Measurements from ENCODE around the gene ETS2.

The ETS2 gene

GRCh38 chr21:38807441-38807871 lies 1.7 kb downstream of the ETS2 start:
- no peak overlapping the region for H3K9ac ChIP-seq (ENCODE audit: low read length)
- no peaks in the 10 kb centered on the region for H3K79me2 ChIP-seq (ENCODE audit: low read length)
- H3K4me1 ChIP-seq (ENCODE audit: low read length): 0 out of 2 replicates have a peak, but pooled peaks cover 5% of the 10 kb centered on the region

DNA sequence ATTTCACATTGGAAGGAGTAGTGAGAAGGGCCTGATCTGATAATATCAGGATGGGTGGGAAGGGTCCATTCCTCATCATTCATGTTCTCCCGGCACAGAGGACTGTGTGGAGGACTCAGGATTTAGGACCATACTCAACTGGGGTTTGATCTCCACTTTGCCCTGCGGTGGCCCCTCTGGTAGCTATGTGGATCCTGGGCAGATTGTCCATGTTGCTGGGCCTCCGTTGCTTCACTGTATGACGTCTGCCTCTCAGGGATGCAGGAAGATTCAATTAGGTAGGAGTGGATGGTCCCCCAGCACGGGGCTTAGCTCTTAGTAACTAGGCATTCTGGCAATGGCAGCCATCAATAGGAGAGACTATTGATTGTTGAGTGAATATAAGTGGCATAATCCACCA lies 2.3 kb downstream of the ETS2 start:
- Histone ChIP-seq H4K20me1 (ENCODE audit: insufficient read depth, low read length) (no peaks in the 10 kb centered on the region), H3K9me3 (replicated peaks; ENCODE audit: insufficient read depth, low read length) (no peaks in the 10 kb centered on the region), H3K79me2 (ENCODE audit: low read length) (no peaks in the 10 kb centered on the region), H2AFZ (ENCODE audit: low read length) (no peak overlapping the region), H3K36me3 (replicated peaks; ENCODE audit: insufficient read depth, low read length) (no peaks in the 10 kb centered on the region), H3K4me2 (ENCODE audit: low read depth, low read length) (no peak overlapping the region), H3K27ac (ENCODE audit: low read length) (no peak overlapping the region), H3K9me2 (replicated peaks; ENCODE audit: insufficient read depth, low read length) (no peaks in the 10 kb centered on the region), H3F3A (ENCODE audit: insufficient read depth, low read length) (no peaks in the 10 kb centered on the region), H3K27me3 (replicated peaks; ENCODE audit: insufficient read depth, low read length) (peaks cover 44% of the 10 kb centered on the region), H3K4me1 (ENCODE audit: low read length) (0 out of 2 replicates have a peak, but pooled peaks cover 5% of the 10 kb centered on the region), H3K9ac (ENCODE audit: low read length) (no peak overlapping the region), H3K4me3 (ENCODE audit: low read length) (no peak overlapping the region)
- TF ChIP-seq CTCF (IDR thresholded peaks at IDR 0.05; ENCODE audit: low read length): no peak
- no peak for TF ChIP-seq EZH2 (optimal IDR thresholded peaks at IDR 0.05; ENCODE audit: low read depth, low read length)
- no peak for TF ChIP-seq EZH2phosphoT487 (IDR thresholded peaks at IDR 0.05; ENCODE audit: low read length)
- no peak for DNase-seq

More at GRCh38 chr21:38807441-38807871, 1.7 kb downstream of the ETS2 start:
- no peaks in the 10 kb centered on the region for H3K36me3 ChIP-seq (replicated peaks; ENCODE audit: insufficient read depth, low read length)
- no peaks in the 10 kb centered on the region for H3K9me2 ChIP-seq (replicated peaks; ENCODE audit: insufficient read depth, low read length)
- no peak overlapping the region for H3K4me2 ChIP-seq (ENCODE audit: low read depth, low read length)
- no peak overlapping the region for H2AFZ ChIP-seq (ENCODE audit: low read length)
- DNase-seq: no peak
- H3K4me3 ChIP-seq (ENCODE audit: low read length): no peak overlapping the region
- H3F3A ChIP-seq (ENCODE audit: insufficient read depth, low read length): no peaks in the 10 kb centered on the region
- no peak for TF ChIP-seq CTCF (IDR thresholded peaks at IDR 0.05; ENCODE audit: low read length)
- no peak for TF ChIP-seq EZH2 (optimal IDR thresholded peaks at IDR 0.05; ENCODE audit: low read depth, low read length)
- no peak for TF ChIP-seq EZH2phosphoT487 (IDR thresholded peaks at IDR 0.05; ENCODE audit: low read length)
- peaks cover 49% of the 10 kb centered on the region for H3K27me3 ChIP-seq (replicated peaks; ENCODE audit: insufficient read depth, low read length)
- H3K27ac ChIP-seq (ENCODE audit: low read length): no peak overlapping the region
- no peaks in the 10 kb centered on the region for H4K20me1 ChIP-seq (ENCODE audit: insufficient read depth, low read length)
- no peaks in the 10 kb centered on the region for H3K9me3 ChIP-seq (replicated peaks; ENCODE audit: insufficient read depth, low read length)

- no peaks in the 10 kb centered on the region for H3K36me3 ChIP-seq (replicated peaks; ENCODE audit: insufficient read depth, low read length)
- 0 out of 2 replicates have a peak, but pooled peaks cover 5% of the 10 kb centered on the region for H3K4me1 ChIP-seq (ENCODE audit: low read length)
- no peaks in the 10 kb centered on the region for H3K9me2 ChIP-seq (replicated peaks; ENCODE audit: insufficient read depth, low read length)
- no peaks in the 10 kb centered on the region for H3K79me2 ChIP-seq (ENCODE audit: low read length)
- no peaks in the 10 kb centered on the region for H4K20me1 ChIP-seq (ENCODE audit: insufficient read depth, low read length)
- DNase-seq: no peak
- no peak overlapping the region for H3K9ac ChIP-seq (ENCODE audit: low read length)
- no peak overlapping the region for H3K4me2 ChIP-seq (ENCODE audit: low read depth, low read length)
- no peak overlapping the region for H3K27ac ChIP-seq (ENCODE audit: low read length)
- H3K9me3 ChIP-seq (replicated peaks; ENCODE audit: insufficient read depth, low read length): no peaks in the 10 kb centered on the region
- no peak overlapping the region for H2AFZ ChIP-seq (ENCODE audit: low read length)
- TF ChIP-seq CTCF (IDR thresholded peaks at IDR 0.05; ENCODE audit: low read length) (no peak), EZH2 (optimal IDR thresholded peaks at IDR 0.05; ENCODE audit: low read depth, low read length) (no peak), EZH2phosphoT487 (IDR thresholded peaks at IDR 0.05; ENCODE audit: low read length) (no peak)
- no peak overlapping the region for H3K4me3 ChIP-seq (ENCODE audit: low read length)
- H3K27me3 ChIP-seq (replicated peaks; ENCODE audit: insufficient read depth, low read length): peaks cover 30% of the 10 kb centered on the region
- H3F3A ChIP-seq (ENCODE audit: insufficient read depth, low read length): no peaks in the 10 kb centered on the region
Observed at GRCh38 chr21:38809198-38809878, 3.6 kb downstream of the ETS2 start.
